Nephron progenitor cell (in vitro differentiated cells): ENCODE data around the gene WNK3.
A peak's percentile ranks its signal among the peaks of the same experiment; 100 is the strongest.

ENCODE experiments used
- DNase-seq: peaks from one replicate; pipeline ENCODE4 v3.0.0; 2021
- H3K27ac Mint-ChIP-seq: 2 replicates; pipeline ENCODE4 v1.8.0; 2021; ENCODE audit warnings: mild to moderate bottlenecking, moderate library complexity, mixed read lengths
- H3K27me3 Mint-ChIP-seq: 2 replicates; pipeline ENCODE4 v1.8.0; 2021; ENCODE audit warnings: mild to moderate bottlenecking, low read depth, mixed read lengths; ENCODE audit not compliant: poor library complexity
- H3K36me3 Mint-ChIP-seq: 2 replicates; pipeline ENCODE4 v1.8.0; 2021; ENCODE audit warnings: low read depth, mixed read lengths
- H3K4me1 Mint-ChIP-seq: 2 replicates; pipeline ENCODE4 v1.8.0; 2021; ENCODE audit warnings: mixed read lengths
- H3K4me3 Mint-ChIP-seq: 2 replicates; pipeline ENCODE4 v1.8.0; 2021; ENCODE audit warnings: mild to moderate bottlenecking, moderate library complexity, mixed read lengths
- H3K9me3 Mint-ChIP-seq: 2 replicates; pipeline ENCODE4 v1.8.0; 2021; ENCODE audit warnings: mild to moderate bottlenecking, moderate library complexity, mixed read lengths
- CTCF ChIP-seq: fragments of 200-600 bp; sonication (generic); IDR thresholded peaks from 2 replicates; pipeline ENCODE4 v1.5.0; 2021; ENCODE audit warnings: antibody characterized with exemption

Gene WNK3

GRCh38 chrX:54194982-54195588, 162.8 kb downstream of the WNK3 start:
- no peak overlapping the region for H3K27ac Mint-ChIP-seq
- H3K27me3 Mint-ChIP-seq = no peaks in the 10 kb centered on the region
- H3K4me3 Mint-ChIP-seq = no peak overlapping the region
- peaks cover 24% of the 10 kb centered on the region for H3K9me3 Mint-ChIP-seq
- no peak for TF ChIP-seq CTCF
- no peaks in the 10 kb centered on the region for H3K4me1 Mint-ChIP-seq
- no peak for DNase-seq
- peaks cover 4% of the 10 kb centered on the region for H3K36me3 Mint-ChIP-seq

GRCh38 chrX:54193085-54193821, 164.6 kb downstream of the WNK3 start:
- no peak for TF ChIP-seq CTCF
- DNase-seq = no peak

GRCh38 chrX:54184474-54184873, 173.4 kb downstream of the WNK3 start:
- no peak for TF ChIP-seq CTCF
- DNase-seq = no peak
- H3K4me1 Mint-ChIP-seq = peaks cover 31% of the 10 kb centered on the region
- no peaks in the 10 kb centered on the region for H3K27me3 Mint-ChIP-seq
- H3K9me3 Mint-ChIP-seq = peaks cover 32% of the 10 kb centered on the region
- H3K36me3 Mint-ChIP-seq = no peaks in the 10 kb centered on the region
- no peak overlapping the region for H3K4me3 Mint-ChIP-seq
- no peak overlapping the region for H3K27ac Mint-ChIP-seq

More at GRCh38 chrX:54193085-54193821, 164.6 kb downstream of the WNK3 start:
- peaks cover 22% of the 10 kb centered on the region for H3K9me3 Mint-ChIP-seq
- H3K27me3 Mint-ChIP-seq = no peaks in the 10 kb centered on the region
- no peaks in the 10 kb centered on the region for H3K4me1 Mint-ChIP-seq
- no peak overlapping the region for H3K27ac Mint-ChIP-seq
- H3K36me3 Mint-ChIP-seq = no peaks in the 10 kb centered on the region
- H3K4me3 Mint-ChIP-seq = no peak overlapping the region

GRCh38 chrX:54182864-54183613, 174.8 kb downstream of the WNK3 start, which contains the start of gene FAM120C:
Gene FAM120C (minus strand): TSS chrX:54183254. CDS start chrX:54183198, 56 bp downstream.
- Mint-ChIP-seq H3K4me1 (peaks cover 37% of the 10 kb centered on the region), H3K36me3 (peaks cover under 1% of the 10 kb centered on the region), H3K27me3 (no peaks in the 10 kb centered on the region), H3K27ac (no peak within 1 kb of the TSS), H3K9me3 (peaks cover 31% of the 10 kb centered on the region), H3K4me3 (peak within 1 kb of the TSS; percentile 83)
- DNase-seq = peak; percentile 65
- TF ChIP-seq CTCF = no peak

- no peak for DNase-seq
- Mint-ChIP-seq H3K36me3 (peaks cover 8% of the 10 kb centered on the region), H3K27ac (no peak overlapping the region), H3K4me3 (peak overlapping the region; percentile 82), H3K27me3 (no peaks in the 10 kb centered on the region), H3K4me1 (peaks cover 37% of the 10 kb centered on the region), H3K9me3 (peaks cover 31% of the 10 kb centered on the region)
- no peak for TF ChIP-seq CTCF
These were observed 175.5 kb downstream of the WNK3 start for GRCh38 chrX:54182194-54182863.
